ENCODE data around the gene ANKMY1. TPM values are rescaled to one million over a fixed set of nuclear protein-coding genes. Genes with fewer than 3 reads are reported as not detected.
"Not testable (repeated sequence)": the region's sequence is repeated elsewhere in the genome, so short reads cannot be mapped to it uniquely, and the experiment has no call there.

ANKMY1 gene
- total RNA-seq, 3 donors from 2014 or later (not counting 1 experiment from before 2014, with no cell fraction given): 43.8 to 51.5 (median 46.6) TPM

DNA sequence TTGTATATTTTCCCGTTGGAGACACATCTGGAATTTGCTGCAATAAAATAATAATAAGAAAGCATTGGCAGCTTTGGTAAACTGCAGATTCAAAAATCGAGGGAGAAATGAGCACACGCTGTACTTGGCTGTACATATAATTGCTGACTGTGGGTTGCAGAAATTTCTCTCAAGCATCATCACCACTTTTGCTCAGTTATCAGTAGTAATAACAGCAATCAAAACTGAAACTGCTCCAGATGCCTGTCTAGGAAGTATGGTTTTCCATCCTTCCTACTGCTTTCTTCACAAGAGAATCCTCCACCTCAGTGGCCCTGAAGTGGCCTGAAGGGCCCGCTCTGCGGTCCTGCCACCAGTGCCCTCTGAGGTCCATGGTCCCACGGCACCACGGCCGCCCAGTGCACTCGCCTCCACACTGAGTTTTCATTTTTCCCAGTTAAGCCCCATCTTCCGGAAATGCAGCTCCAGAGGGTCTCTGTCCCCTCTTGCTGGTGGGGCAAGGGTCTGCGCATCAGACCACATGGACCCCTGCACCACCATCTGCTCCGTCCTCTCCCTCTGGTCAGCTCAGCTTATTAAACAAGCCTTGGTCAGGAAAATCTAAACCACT lies 6.3 kb upstream of the ANKMY1 start:
- Histone ChIP-seq H3K4me3 (ENCODE audit: low read length) (no peak overlapping the region), H3K27ac (ENCODE audit: low read length) (peak overlapping the region; percentile 93), H3K4me1 (ENCODE audit: control insufficient read depth, insufficient read depth, low read length) (peaks cover 74% of the 10 kb centered on the region), H3K27me3 (ENCODE audit: control insufficient read depth, insufficient read depth, low read length) (no peaks in the 10 kb centered on the region), H3K9me3 (ENCODE audit: control insufficient read depth, insufficient read depth, low read length) (no peaks in the 10 kb centered on the region), H3K36me3 (ENCODE audit: control insufficient read depth, insufficient read depth, low read length) (peaks cover under 1% of the 10 kb centered on the region)
- peak overlapping the region; percentile 99 for H3K27ac Mint-ChIP-seq
- H3K4me3 Mint-ChIP-seq: peak overlapping the region; percentile 96
- no peaks in the 10 kb centered on the region for H3K9me3 Mint-ChIP-seq
- DNase-seq (no peak), ATAC-seq (no peak)
- no peaks in the 10 kb centered on the region for H3K36me3 Mint-ChIP-seq
- 95% methylated on average over 12 of the region's 12 CpGs for WGBS (ENCODE audit: insufficient coverage)
- no peaks in the 10 kb centered on the region for H3K27me3 Mint-ChIP-seq (ENCODE audit: low read depth in 2 of 2)
- intact Hi-C loops (cut with micrococcal nuclease): loop anchor here (10.0 kb wide), 2 partner anchors 49 to 751 kb away; partner anchors contain the start of genes HDLBP and SEPTIN2
- peaks cover 62 to 73% of the 10 kb centered on the region in 2 donors for H3K4me1 Mint-ChIP-seq
- TF ChIP-seq, protein P1, sequence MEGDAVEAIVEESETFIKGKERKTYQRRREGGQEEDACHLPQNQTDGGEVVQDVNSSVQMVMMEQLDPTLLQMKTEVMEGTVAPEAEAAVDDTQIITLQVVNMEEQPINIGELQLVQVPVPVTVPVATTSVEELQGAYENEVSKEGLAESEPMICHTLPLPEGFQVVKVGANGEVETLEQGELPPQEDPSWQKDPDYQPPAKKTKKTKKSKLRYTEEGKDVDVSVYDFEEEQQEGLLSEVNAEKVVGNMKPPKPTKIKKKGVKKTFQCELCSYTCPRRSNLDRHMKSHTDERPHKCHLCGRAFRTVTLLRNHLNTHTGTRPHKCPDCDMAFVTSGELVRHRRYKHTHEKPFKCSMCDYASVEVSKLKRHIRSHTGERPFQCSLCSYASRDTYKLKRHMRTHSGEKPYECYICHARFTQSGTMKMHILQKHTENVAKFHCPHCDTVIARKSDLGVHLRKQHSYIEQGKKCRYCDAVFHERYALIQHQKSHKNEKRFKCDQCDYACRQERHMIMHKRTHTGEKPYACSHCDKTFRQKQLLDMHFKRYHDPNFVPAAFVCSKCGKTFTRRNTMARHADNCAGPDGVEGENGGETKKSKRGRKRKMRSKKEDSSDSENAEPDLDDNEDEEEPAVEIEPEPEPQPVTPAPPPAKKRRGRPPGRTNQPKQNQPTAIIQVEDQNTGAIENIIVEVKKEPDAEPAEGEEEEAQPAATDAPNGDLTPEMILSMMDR (IDR thresholded peaks at IDR 0.05): no peak

DNA sequence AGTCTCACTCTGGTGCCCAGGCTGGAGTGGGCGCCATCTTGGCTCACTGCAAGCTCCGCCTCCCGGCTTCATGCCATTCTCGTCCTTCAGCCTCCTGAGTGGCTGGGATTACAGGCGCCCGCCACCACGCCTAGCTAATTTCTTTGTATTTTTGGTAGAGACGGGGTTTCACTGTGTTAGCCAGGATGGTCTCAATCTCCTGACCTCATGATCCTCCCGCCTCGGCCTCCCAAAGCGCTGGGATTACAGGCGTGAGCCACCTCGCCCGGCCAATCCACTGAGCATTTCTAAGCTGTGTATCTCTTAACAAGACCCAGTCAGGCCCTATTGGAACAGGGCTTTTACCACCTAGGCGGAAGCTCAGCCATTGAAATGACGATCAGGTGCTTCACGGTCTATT lies 5.4 kb upstream of the ANKMY1 start:
- DNase-seq; ATAC-seq; H3K27me3 Mint-ChIP-seq (ENCODE audit: low read depth in 2 of 2); H3K4me3 Mint-ChIP-seq; H3K36me3 ChIP-seq (ENCODE audit: control insufficient read depth, insufficient read depth, low read length); H3K36me3 Mint-ChIP-seq; H3K27ac ChIP-seq (ENCODE audit: low read length); H3K27me3 ChIP-seq (ENCODE audit: control insufficient read depth, insufficient read depth, low read length); H3K9me3 Mint-ChIP-seq; H3K9me3 ChIP-seq (ENCODE audit: control insufficient read depth, insufficient read depth, low read length); H3K4me3 ChIP-seq (ENCODE audit: low read length): not testable (repeated sequence)
- peaks cover 69 to 81% of the 10 kb centered on the region in 2 donors for H3K4me1 Mint-ChIP-seq
- 97% methylated on average over 17 of the region's 17 CpGs for WGBS (ENCODE audit: insufficient coverage)
- peaks cover 81% of the 10 kb centered on the region for H3K4me1 ChIP-seq (ENCODE audit: control insufficient read depth, insufficient read depth, low read length)
- intact Hi-C loops (cut with micrococcal nuclease): loop anchor here (10.0 kb wide), 2 partner anchors 48 to 752 kb away; partner anchors contain the start of genes HDLBP and SEPTIN2
- peak overlapping the region; percentile 99 for H3K27ac Mint-ChIP-seq

- no peaks in the 10 kb centered on the region for H3K27me3 Mint-ChIP-seq (ENCODE audit: low read depth in 2 of 2)
- 10% methylated on average over 12 of the region's 14 CpGs for WGBS (ENCODE audit: insufficient coverage)
- Histone ChIP-seq H3K36me3 (ENCODE audit: control insufficient read depth, insufficient read depth, low read length) (peaks cover 3% of the 10 kb centered on the region), H3K9me3 (ENCODE audit: control insufficient read depth, insufficient read depth, low read length) (no peaks in the 10 kb centered on the region), H3K27ac (ENCODE audit: low read length) (peak overlapping the region; percentile 82), H3K4me1 (ENCODE audit: control insufficient read depth, insufficient read depth, low read length) (peaks cover 83% of the 10 kb centered on the region), H3K4me3 (ENCODE audit: low read length) (peak overlapping the region; percentile 62), H3K27me3 (ENCODE audit: control insufficient read depth, insufficient read depth, low read length) (no peaks in the 10 kb centered on the region)
- no peak for ATAC-seq
- H3K36me3 Mint-ChIP-seq: no peaks in the 10 kb centered on the region
- intact Hi-C loops (cut with micrococcal nuclease): loop anchor here (1.0 to 10.0 kb wide), 5 partner anchors 25 to 1201 kb away; partner anchors contain the start of genes CAPN10, HDLBP and SEPTIN2
- peak in 1 of 2 donors; percentile 58 for DNase-seq
- TF ChIP-seq, protein P1 (IDR thresholded peaks at IDR 0.05): no peak
- H3K9me3 Mint-ChIP-seq: no peaks in the 10 kb centered on the region
- peak overlapping the region; percentile 93 for H3K4me3 Mint-ChIP-seq
- H3K4me1 Mint-ChIP-seq: peaks cover 63 to 80% of the 10 kb centered on the region in 2 donors
- H3K27ac Mint-ChIP-seq: peak overlapping the region; percentile 99
Observed at GRCh38 chr2:240561325-240561971, 3.7 kb upstream of the ANKMY1 start.

All from natural killer cell (primary cell).